OCI-LY3 (cell line): ENCODE measurements around the gene TTLL8.

Source experiments
- H2AFZ ChIP-seq: fragments of 200-600, 300-600 bp; shearing (Covaris generic); 2 replicates; pipeline ENCODE4 v1.6.0; 2014; ENCODE audit warnings: antibody characterized with exemption, low read depth, low read length
- H3K27ac ChIP-seq: fragments of 200-600, 300-600 bp; sonication (generic); 2 replicates; pipeline ENCODE4 v1.5.1; 2014; ENCODE audit warnings: mild to moderate bottlenecking, low read length, moderate library complexity, mixed read lengths
- H3K27me3 ChIP-seq: fragments of 200-600, 300-600 bp; sonication (generic); 2 replicates; pipeline ENCODE4 v1.6.1; 2014; ENCODE audit warnings: low read depth, low read length, mixed read lengths
- H3K36me3 ChIP-seq: fragments of 200-600, 300-600 bp; sonication (generic); replicated peaks from 2 replicates; pipeline ENCODE3; 2014; ENCODE audit warnings: low read depth, low read length, mixed read lengths
- H3K4me1 ChIP-seq: fragments of 300-600, 200-600 bp; sonication (generic); 2 replicates; pipeline ENCODE4 v1.6.1; 2014; ENCODE audit warnings: low read length, mixed read lengths
- H3K4me2 ChIP-seq: fragments of 200-600, 300-600 bp; sonication (generic); 2 replicates; pipeline ENCODE4 v1.6.1; 2014; ENCODE audit warnings: low read length, mixed read lengths
- H3K4me3 ChIP-seq: fragments of 300-600, 200-600 bp; sonication (generic); 2 replicates; pipeline ENCODE4 v1.5.1; 2014; ENCODE audit warnings: antibody characterized with exemption, mild to moderate bottlenecking, low read length, moderate library complexity
- H3K79me2 ChIP-seq: fragments of 300-600, 200-600 bp; shearing (Covaris generic); 2 replicates; pipeline ENCODE4 v1.6.1; 2014; ENCODE audit warnings: mild to moderate bottlenecking, low read length, mixed read lengths
- H3K9ac ChIP-seq: fragments of 300-600, 200-600 bp; shearing (Covaris generic); 2 replicates; pipeline ENCODE4 v1.6.0; 2014; ENCODE audit warnings: mild to moderate bottlenecking, low read length, moderate library complexity
- H3K9me3 ChIP-seq: fragments of 200-600, 300-600 bp; shearing (Covaris generic); 2 replicates; pipeline ENCODE4 v1.6.1; 2014; ENCODE audit warnings: low read length, mixed read lengths; ENCODE audit not compliant: insufficient read depth
- H4K20me1 ChIP-seq: fragments of 200-600, 300-600 bp; sonication (generic); 2 replicates; pipeline ENCODE4 v1.6.1; 2016; ENCODE audit warnings: low read length, mixed read lengths; ENCODE audit not compliant: insufficient read depth
- CTCF ChIP-seq: fragments of 200-600, 300-600 bp; sonication (generic); IDR thresholded peaks from 2 replicates; pipeline ENCODE4 v1.5.1; 2014; ENCODE audit warnings: antibody characterized with exemption, low read length, low read depth
- EZH2phosphoT487 ChIP-seq: fragments of 200-600 bp; shearing (Covaris generic); IDR thresholded peaks from 2 replicates; pipeline ENCODE4 v1.6.1; 2018; ENCODE audit warnings: antibody characterized with exemption, mixed run types, low read depth

TTLL8 gene

GRCh38 chr22:50063589-50064393 lies 5.7 kb upstream of the TTLL8 start:
- Histone ChIP-seq H3K4me1 (no peaks in the 10 kb centered on the region), H4K20me1 (no peaks in the 10 kb centered on the region), H3K36me3 (no peaks in the 10 kb centered on the region), H3K4me3 (no peak overlapping the region), H3K9me3 (no peaks in the 10 kb centered on the region), H3K4me2 (no peak overlapping the region), H3K79me2 (no peaks in the 10 kb centered on the region), H3K9ac (no peak overlapping the region), H2AFZ (no peak overlapping the region), H3K27me3 (no peaks in the 10 kb centered on the region), H3K27ac (no peak overlapping the region)
- TF ChIP-seq CTCF, result no peak
- no peak for TF ChIP-seq EZH2phosphoT487

GRCh38 chr22:50062509-50063135 lies 4.5 kb upstream of the TTLL8 start:
- no peak overlapping the region for H3K27ac ChIP-seq
- H3K9me3 ChIP-seq, result no peaks in the 10 kb centered on the region
- no peak overlapping the region for H3K4me3 ChIP-seq
- no peaks in the 10 kb centered on the region for H3K79me2 ChIP-seq
- H3K27me3 ChIP-seq, result no peaks in the 10 kb centered on the region
- H4K20me1 ChIP-seq, result no peaks in the 10 kb centered on the region
- no peaks in the 10 kb centered on the region for H3K36me3 ChIP-seq
- no peak overlapping the region for H3K4me2 ChIP-seq
- H3K4me1 ChIP-seq, result no peaks in the 10 kb centered on the region
- no peak for TF ChIP-seq CTCF
- H3K9ac ChIP-seq, result no peak overlapping the region
- H2AFZ ChIP-seq, result no peak overlapping the region

- Histone ChIP-seq H3K9ac (no peak overlapping the region), H3K4me1 (no peaks in the 10 kb centered on the region), H2AFZ (no peak overlapping the region), H4K20me1 (no peaks in the 10 kb centered on the region), H3K27me3 (no peaks in the 10 kb centered on the region), H3K4me3 (no peak overlapping the region), H3K9me3 (no peaks in the 10 kb centered on the region), H3K27ac (no peak overlapping the region), H3K79me2 (no peaks in the 10 kb centered on the region), H3K4me2 (no peak overlapping the region), H3K36me3 (no peaks in the 10 kb centered on the region)
- TF ChIP-seq CTCF (no peak), EZH2phosphoT487 (no peak)
Observed at GRCh38 chr22:50061824-50062355, 3.8 kb upstream of the TTLL8 start.

- H4K20me1 ChIP-seq, result no peaks in the 10 kb centered on the region
- TF ChIP-seq CTCF, result no peak
- TF ChIP-seq EZH2phosphoT487, result no peak
- H3K4me1 ChIP-seq, result no peaks in the 10 kb centered on the region
- H3K27ac ChIP-seq, result no peak overlapping the region
- no peak overlapping the region for H3K4me3 ChIP-seq
- no peaks in the 10 kb centered on the region for H3K27me3 ChIP-seq
- H3K79me2 ChIP-seq, result no peaks in the 10 kb centered on the region
- no peak overlapping the region for H2AFZ ChIP-seq
- no peak overlapping the region for H3K9ac ChIP-seq
- no peaks in the 10 kb centered on the region for H3K36me3 ChIP-seq
- H3K4me2 ChIP-seq, result no peak overlapping the region
- no peaks in the 10 kb centered on the region for H3K9me3 ChIP-seq
Observed at GRCh38 chr22:50061141-50061823, 3.2 kb upstream of the TTLL8 start.
